K562 (cell line): ENCODE data around the gene KBTBD13.

Source experiments
- CREM ChIP-seq: IDR thresholded peaks from 2 replicates; pipeline ENCODE4 v1.6.1; 2014; ENCODE audit warnings: antibody characterized with exemption, low read depth
- DACH1 ChIP-seq: fragments of 450-650 bp; IDR thresholded peaks from 2 replicates; pipeline ENCODE4 v1.6.1; 2018; ENCODE audit not compliant: partially characterized antibody
- HMGXB4 ChIP-seq: sonication (generic); formaldehyde crosslinking; IDR thresholded peaks from 2 replicates; pipeline ENCODE4 v1.8.1; 2023; ENCODE audit warnings: mild to moderate bottlenecking, missing genetic modification reagents
- MAFK ChIP-seq: IDR thresholded peaks from 2 replicates; pipeline ENCODE4 v1.6.1; 2011; ENCODE audit warnings: low read length, improper control_type of control experiment
- NFIC ChIP-seq: fragments of 450-650 bp; IDR thresholded peaks from 2 replicates; pipeline ENCODE4 v1.6.1; 2017; ENCODE audit warnings: mild to moderate bottlenecking, inconsistent platforms
- NRF1 ChIP-seq, 2 experiments: fragments of 450-650 bp; IDR thresholded peaks in 1 of 2; conservative IDR thresholded peaks in 1 of 2; 2 replicates each; pipeline ENCODE4 v1.6.1; 2014; ENCODE audit warnings: mild to moderate bottlenecking in 2 of 2
- YY1 ChIP-seq, 3 experiments: IDR thresholded peaks; 2 replicates each; pipeline ENCODE4 v1.6.1; 2011; ENCODE audit warnings: low read length in 2 of 3, mild to moderate bottlenecking in 2 of 3, moderate library complexity in 2 of 3, borderline replicate concordance in 1 of 3, control low read depth in 1 of 3, low read depth in 1 of 3; ENCODE audit not compliant: insufficient read depth in 3 of 3, insufficient replicate concordance in 2 of 3, control insufficient read depth in 1 of 3, insufficient read length in 1 of 3; ENCODE audit errors: extremely low read depth in 1 of 3
- ZNF146 ChIP-seq: IDR thresholded peaks from one replicate; pipeline ENCODE4 v1.6.1; 2018; ENCODE audit warnings: missing compliant biosample characterization; ENCODE audit not compliant: unreplicated experiment

GRCh38 chr15:65069779-65070546 is 6.6 kb upstream of the KBTBD13 start:
- no peak for TF ChIP-seq NRF1 (conservative IDR thresholded peaks at IDR 0.05 in 1 of 2, IDR thresholded peaks at IDR 0.05 in 1 of 2)
- TF ChIP-seq MAFK, result no peak
- TF ChIP-seq ZNF146, result no peak
- no peak for TF ChIP-seq DACH1
- TF ChIP-seq NFIC, result no peak
- no peak for TF ChIP-seq YY1 (IDR thresholded peaks at IDR 0.05; ENCODE audit: borderline replicate concordance in 1 of 3, control insufficient read depth in 1 of 3, extremely low read depth in 1 of 3, insufficient read depth in 3 of 3, insufficient read length in 1 of 3, insufficient replicate concordance in 2 of 3, low read depth in 1 of 3, low read length in 2 of 3)
- no peak for TF ChIP-seq HMGXB4
- no peak for TF ChIP-seq CREM
